ENCODE results near the gene GAGE10.

Gene GAGE10

GRCh38 chrX:49303346-49303745 is at the start of gene GAGE10:
GAGE10 (plus strand) TSS chrX:49303646; CDS start chrX:49304860, 1,214 bp downstream.
- H3K79me2 ChIP-seq (ENCODE audit: insufficient read depth, low read depth): no peaks in the 10 kb centered on the region
- no peaks in the 10 kb centered on the region for H3K4me1 ChIP-seq (ENCODE audit: low read depth, poor library complexity, severe bottlenecking)
- H3K4me3 ChIP-seq (IDR thresholded peaks at IDR 0.05; ENCODE audit: insufficient read depth, low read depth, low read length): no peak within 1 kb of the TSS
- H3K27me3 ChIP-seq (ENCODE audit: insufficient read depth, low read depth): no peaks in the 10 kb centered on the region
- no peak within 1 kb of the TSS for H3K27ac ChIP-seq
- H2AFZ ChIP-seq (ENCODE audit: low read depth): no peak within 1 kb of the TSS
- no peak within 1 kb of the TSS for H3K9ac ChIP-seq
- no peaks in the 10 kb centered on the region for H3K36me3 ChIP-seq (ENCODE audit: insufficient read depth)
- H4K20me1 ChIP-seq (ENCODE audit: insufficient read depth): no peaks in the 10 kb centered on the region
- TF ChIP-seq CTCF (conservative IDR thresholded peaks at IDR 0.05; ENCODE audit: low read depth, low read length): no peak
- H3K4me2 ChIP-seq: no peak within 1 kb of the TSS

- Histone ChIP-seq H3K27me3 (ENCODE audit: insufficient read depth, low read depth) (no peaks in the 10 kb centered on the region), H3K4me1 (ENCODE audit: low read depth, poor library complexity, severe bottlenecking) (peaks cover 7% of the 10 kb centered on the region), H3K4me2 (no peak overlapping the region), H3K36me3 (ENCODE audit: insufficient read depth) (no peaks in the 10 kb centered on the region), H3K9ac (no peak overlapping the region), H2AFZ (ENCODE audit: low read depth) (no peak overlapping the region), H3K79me2 (ENCODE audit: insufficient read depth, low read depth) (no peaks in the 10 kb centered on the region), H3K27ac (no peak overlapping the region), H3K4me3 (IDR thresholded peaks at IDR 0.05; ENCODE audit: insufficient read depth, low read depth, low read length) (no peak overlapping the region), H4K20me1 (ENCODE audit: insufficient read depth) (no peaks in the 10 kb centered on the region)
- no peak for TF ChIP-seq CTCF (conservative IDR thresholded peaks at IDR 0.05; ENCODE audit: low read depth, low read length)
Measured at GRCh38 chrX:49254639-49255038, 48.8 kb upstream of the GAGE10 start.

- no peak for TF ChIP-seq CTCF (conservative IDR thresholded peaks at IDR 0.05; ENCODE audit: low read depth, low read length)
- Histone ChIP-seq H3K79me2 (ENCODE audit: insufficient read depth, low read depth) (no peaks in the 10 kb centered on the region), H3K36me3 (ENCODE audit: insufficient read depth) (no peaks in the 10 kb centered on the region), H3K27ac (no peak overlapping the region), H3K9ac (no peak overlapping the region), H3K4me1 (ENCODE audit: low read depth, poor library complexity, severe bottlenecking) (peaks cover 7% of the 10 kb centered on the region), H3K27me3 (ENCODE audit: insufficient read depth, low read depth) (no peaks in the 10 kb centered on the region), H3K4me3 (IDR thresholded peaks at IDR 0.05; ENCODE audit: insufficient read depth, low read depth, low read length) (no peak overlapping the region), H3K4me2 (0 out of 2 replicates have a peak overlapping the region, but pooled peaks have one; percentile 13), H4K20me1 (ENCODE audit: insufficient read depth) (no peaks in the 10 kb centered on the region), H2AFZ (ENCODE audit: low read depth) (no peak overlapping the region)
Measured at GRCh38 chrX:49256268-49256995, 47.0 kb upstream of the GAGE10 start.

- Histone ChIP-seq H3K4me3 (IDR thresholded peaks at IDR 0.05; ENCODE audit: insufficient read depth, low read depth, low read length) (no peak overlapping the region), H3K36me3 (ENCODE audit: insufficient read depth) (no peaks in the 10 kb centered on the region), H4K20me1 (ENCODE audit: insufficient read depth) (no peaks in the 10 kb centered on the region), H3K4me1 (ENCODE audit: low read depth, poor library complexity, severe bottlenecking) (peaks cover 7% of the 10 kb centered on the region), H3K27me3 (ENCODE audit: insufficient read depth, low read depth) (no peaks in the 10 kb centered on the region), H3K9ac (no peak overlapping the region), H2AFZ (ENCODE audit: low read depth) (no peak overlapping the region), H3K4me2 (peak overlapping the region; percentile 13; the same call in 1 of the 2 replicates), H3K79me2 (ENCODE audit: insufficient read depth, low read depth) (no peaks in the 10 kb centered on the region), H3K27ac (no peak overlapping the region)
- no peak for TF ChIP-seq CTCF (conservative IDR thresholded peaks at IDR 0.05; ENCODE audit: low read depth, low read length)
Measured at GRCh38 chrX:49257074-49257790, 46.2 kb upstream of the GAGE10 start.
